ACHN (cell line): ENCODE results near the gene HSPH1.
A peak's percentile ranks its signal among the peaks of the same experiment; 100 is the strongest.
"Not testable (repeated sequence)": the region's sequence is repeated elsewhere in the genome, so short reads cannot be mapped to it uniquely, and the experiment has no call there.

Source experiments
- DNase-seq: peaks from one replicate; pipeline ENCODE4 v3.0.0-alpha.2; 2015
- in situ Hi-C: cut with HindIII; loops from 2 replicates; pipeline ENCODE4 v1.10.0; 2017; ENCODE audit warnings: low sequenced_read_pairs, low pct_ligation_motif_present, low pct_unique_long_range_greater_than_20kb

HSPH1 gene

GRCh38 chr13:31179754-31180153 is 18.1 kb upstream of the HSPH1 start:
- in situ Hi-C loops = no loop called here
- no peak for DNase-seq

GRCh38 chr13:31179241-31179640 is 17.5 kb upstream of the HSPH1 start:
- in situ Hi-C loops = no loop called here
- DNase-seq = no peak

GRCh38 chr13:31177813-31178495 is 16.2 kb upstream of the HSPH1 start:
- DNase-seq, in situ Hi-C loops: not testable (repeated sequence)

GRCh38 chr13:31175847-31176532 is 14.3 kb upstream of the HSPH1 start:
- in situ Hi-C loops = no loop called here
- no peak for DNase-seq

- DNase-seq = peak; percentile 44
- in situ Hi-C loops = no loop called here
Observed at GRCh38 chr13:31174018-31174417, 12.3 kb upstream of the HSPH1 start.

- in situ Hi-C loops = no loop called here
- peak; percentile 95 for DNase-seq
Observed at GRCh38 chr13:31172535-31172934, 10.8 kb upstream of the HSPH1 start.

- no peak for DNase-seq
- in situ Hi-C loops = no loop called here
Observed at GRCh38 chr13:31172001-31172400, 10.3 kb upstream of the HSPH1 start.

GRCh38 chr13:31168736-31169135 is 7.0 kb upstream of the HSPH1 start:
- in situ Hi-C loops = no loop called here
- DNase-seq = no peak

GRCh38 chr13:31168166-31168565 is 6.5 kb upstream of the HSPH1 start:
- DNase-seq = no peak
- in situ Hi-C loops = no loop called here

- in situ Hi-C loops = no loop called here
- DNase-seq = no peak
Observed at GRCh38 chr13:31167490-31167889, 5.8 kb upstream of the HSPH1 start.

- in situ Hi-C loops = no loop called here
- no peak for DNase-seq
Observed at GRCh38 chr13:31166591-31166990, 4.9 kb upstream of the HSPH1 start.

- DNase-seq = peak; percentile 95
- in situ Hi-C loops = no loop called here
Observed at GRCh38 chr13:31162151-31163008, 676 bp upstream of the HSPH1 start.

GRCh38 chr13:31160857-31161556 is 697 bp downstream of the HSPH1 start:
- in situ Hi-C loops = no loop called here
- peak; percentile 70 for DNase-seq

GRCh38 chr13:31159306-31159705 is 2.4 kb downstream of the HSPH1 start:
- DNase-seq = no peak
- in situ Hi-C loops = no loop called here

GRCh38 chr13:31154939-31155338 is 6.8 kb downstream of the HSPH1 start:
- in situ Hi-C loops = no loop called here
- DNase-seq = no peak

- in situ Hi-C loops = no loop called here
- no peak for DNase-seq
Observed at GRCh38 chr13:31151837-31152236, 9.9 kb downstream of the HSPH1 start.

- no peak for DNase-seq
- in situ Hi-C loops = no loop called here
Observed at GRCh38 chr13:31150315-31150985, 11.3 kb downstream of the HSPH1 start.

- in situ Hi-C loops = no loop called here
- no peak for DNase-seq
Observed at GRCh38 chr13:31149604-31150003, 12.1 kb downstream of the HSPH1 start.
